ENCODE data around the gene RANBP10.

DNA sequence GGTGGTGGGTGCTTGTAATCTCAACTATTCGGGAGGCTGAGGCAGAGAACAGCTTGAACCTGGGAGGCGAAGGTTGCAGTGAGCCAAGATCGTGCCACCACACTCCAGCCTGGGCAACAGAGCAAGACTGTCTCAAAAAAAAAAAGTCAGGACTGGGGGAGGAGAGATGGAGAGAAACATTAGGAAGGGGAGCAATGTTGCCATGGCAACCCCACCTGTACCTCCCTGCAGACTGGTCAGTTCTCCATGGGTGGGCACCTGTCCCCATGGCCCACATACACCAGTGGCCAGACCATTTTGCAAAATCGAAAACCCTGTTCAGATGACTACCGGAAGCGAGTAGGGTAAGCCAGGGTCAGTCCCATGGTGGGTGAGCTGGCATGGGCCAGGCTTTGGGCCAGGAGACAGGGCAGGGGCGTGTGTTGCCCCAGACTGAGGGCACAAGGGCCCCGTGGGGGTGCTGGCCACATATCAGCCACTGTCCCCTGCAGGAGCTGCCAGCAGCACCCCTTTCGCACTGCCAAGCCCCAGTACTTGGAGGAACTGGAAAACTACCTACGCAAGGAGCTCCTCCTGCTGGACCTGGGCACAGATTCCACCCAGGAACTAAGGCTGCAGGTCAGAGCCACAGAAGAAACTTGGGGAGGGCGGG lies 14.4 kb upstream of the RANBP10 start:
- TF ChIP-seq, protein P1, sequence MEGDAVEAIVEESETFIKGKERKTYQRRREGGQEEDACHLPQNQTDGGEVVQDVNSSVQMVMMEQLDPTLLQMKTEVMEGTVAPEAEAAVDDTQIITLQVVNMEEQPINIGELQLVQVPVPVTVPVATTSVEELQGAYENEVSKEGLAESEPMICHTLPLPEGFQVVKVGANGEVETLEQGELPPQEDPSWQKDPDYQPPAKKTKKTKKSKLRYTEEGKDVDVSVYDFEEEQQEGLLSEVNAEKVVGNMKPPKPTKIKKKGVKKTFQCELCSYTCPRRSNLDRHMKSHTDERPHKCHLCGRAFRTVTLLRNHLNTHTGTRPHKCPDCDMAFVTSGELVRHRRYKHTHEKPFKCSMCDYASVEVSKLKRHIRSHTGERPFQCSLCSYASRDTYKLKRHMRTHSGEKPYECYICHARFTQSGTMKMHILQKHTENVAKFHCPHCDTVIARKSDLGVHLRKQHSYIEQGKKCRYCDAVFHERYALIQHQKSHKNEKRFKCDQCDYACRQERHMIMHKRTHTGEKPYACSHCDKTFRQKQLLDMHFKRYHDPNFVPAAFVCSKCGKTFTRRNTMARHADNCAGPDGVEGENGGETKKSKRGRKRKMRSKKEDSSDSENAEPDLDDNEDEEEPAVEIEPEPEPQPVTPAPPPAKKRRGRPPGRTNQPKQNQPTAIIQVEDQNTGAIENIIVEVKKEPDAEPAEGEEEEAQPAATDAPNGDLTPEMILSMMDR (IDR thresholded peaks at IDR 0.05): no peak
- TF ChIP-seq ZFX (IDR thresholded peaks at IDR 0.05; ENCODE audit: borderline replicate concordance): no peak

Measured in 22Rv1 (cell line).